HL-60 (cell line): ENCODE measurements around the gene PNMA6E.

ENCODE experiments used
- POLR2AphosphoS5 ChIP-seq: IDR thresholded peaks from 2 replicates; pipeline ENCODE4 v1.6.1; 2012; ENCODE audit warnings: low read depth
- SPI1 ChIP-seq: IDR thresholded peaks from 2 replicates; pipeline ENCODE4 v1.6.1; 2012; ENCODE audit warnings: low read depth, mild to moderate bottlenecking, borderline replicate concordance
- TF ChIP-seq, protein P1 (sequence below): IDR thresholded peaks from one replicate; pipeline ENCODE4 v1.5.1; 2011; ENCODE audit warnings: low read length, control low read depth, inconsistent platforms; ENCODE audit not compliant: insufficient read depth
- TF ChIP-seq, protein P2 (sequence below): IDR thresholded peaks from 2 replicates; pipeline ENCODE4 v1.6.1; 2012; ENCODE audit warnings: low read depth; ENCODE audit not compliant: insufficient replicate concordance

DNA sequence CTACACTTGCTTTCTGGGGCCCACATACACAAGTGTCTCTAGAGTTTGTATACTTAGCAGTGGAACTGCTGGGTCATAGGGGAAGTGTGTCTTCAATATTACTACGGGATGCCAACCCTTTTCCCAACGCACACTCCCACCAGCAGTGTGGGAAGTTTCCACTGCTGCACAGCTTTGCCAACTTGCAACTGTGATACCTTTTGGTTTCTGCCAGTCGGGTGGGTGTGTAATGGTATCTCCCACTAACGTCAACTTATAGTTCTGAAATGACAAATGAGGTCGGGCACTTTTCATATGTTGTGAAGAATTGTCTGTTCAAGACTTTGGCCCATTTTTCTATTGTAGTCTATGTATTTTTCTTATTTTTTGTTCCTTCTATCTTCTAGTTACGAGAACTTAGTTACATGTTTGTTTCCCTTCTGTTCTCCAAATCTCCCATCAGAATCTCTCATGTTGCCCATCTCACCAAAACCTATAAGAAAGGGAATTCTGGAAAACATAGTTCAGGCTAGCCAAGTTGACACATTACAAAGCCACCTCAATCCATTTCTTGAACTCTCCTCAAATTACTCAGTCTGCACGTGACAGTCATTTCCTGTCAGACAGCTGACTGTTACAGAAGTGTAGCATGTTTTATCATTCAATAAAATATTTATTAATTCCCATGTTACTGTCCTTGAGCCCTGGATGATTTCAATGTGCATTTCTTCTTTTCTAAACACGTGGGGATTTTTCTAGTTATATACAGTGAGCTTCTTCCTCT, 30.7 kb downstream of the PNMA6E start:
- TF ChIP-seq, protein P1, sequence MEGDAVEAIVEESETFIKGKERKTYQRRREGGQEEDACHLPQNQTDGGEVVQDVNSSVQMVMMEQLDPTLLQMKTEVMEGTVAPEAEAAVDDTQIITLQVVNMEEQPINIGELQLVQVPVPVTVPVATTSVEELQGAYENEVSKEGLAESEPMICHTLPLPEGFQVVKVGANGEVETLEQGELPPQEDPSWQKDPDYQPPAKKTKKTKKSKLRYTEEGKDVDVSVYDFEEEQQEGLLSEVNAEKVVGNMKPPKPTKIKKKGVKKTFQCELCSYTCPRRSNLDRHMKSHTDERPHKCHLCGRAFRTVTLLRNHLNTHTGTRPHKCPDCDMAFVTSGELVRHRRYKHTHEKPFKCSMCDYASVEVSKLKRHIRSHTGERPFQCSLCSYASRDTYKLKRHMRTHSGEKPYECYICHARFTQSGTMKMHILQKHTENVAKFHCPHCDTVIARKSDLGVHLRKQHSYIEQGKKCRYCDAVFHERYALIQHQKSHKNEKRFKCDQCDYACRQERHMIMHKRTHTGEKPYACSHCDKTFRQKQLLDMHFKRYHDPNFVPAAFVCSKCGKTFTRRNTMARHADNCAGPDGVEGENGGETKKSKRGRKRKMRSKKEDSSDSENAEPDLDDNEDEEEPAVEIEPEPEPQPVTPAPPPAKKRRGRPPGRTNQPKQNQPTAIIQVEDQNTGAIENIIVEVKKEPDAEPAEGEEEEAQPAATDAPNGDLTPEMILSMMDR, result no peak
- TF ChIP-seq POLR2AphosphoS5 (no peak), SPI1 (no peak)
- TF ChIP-seq, protein P2, sequence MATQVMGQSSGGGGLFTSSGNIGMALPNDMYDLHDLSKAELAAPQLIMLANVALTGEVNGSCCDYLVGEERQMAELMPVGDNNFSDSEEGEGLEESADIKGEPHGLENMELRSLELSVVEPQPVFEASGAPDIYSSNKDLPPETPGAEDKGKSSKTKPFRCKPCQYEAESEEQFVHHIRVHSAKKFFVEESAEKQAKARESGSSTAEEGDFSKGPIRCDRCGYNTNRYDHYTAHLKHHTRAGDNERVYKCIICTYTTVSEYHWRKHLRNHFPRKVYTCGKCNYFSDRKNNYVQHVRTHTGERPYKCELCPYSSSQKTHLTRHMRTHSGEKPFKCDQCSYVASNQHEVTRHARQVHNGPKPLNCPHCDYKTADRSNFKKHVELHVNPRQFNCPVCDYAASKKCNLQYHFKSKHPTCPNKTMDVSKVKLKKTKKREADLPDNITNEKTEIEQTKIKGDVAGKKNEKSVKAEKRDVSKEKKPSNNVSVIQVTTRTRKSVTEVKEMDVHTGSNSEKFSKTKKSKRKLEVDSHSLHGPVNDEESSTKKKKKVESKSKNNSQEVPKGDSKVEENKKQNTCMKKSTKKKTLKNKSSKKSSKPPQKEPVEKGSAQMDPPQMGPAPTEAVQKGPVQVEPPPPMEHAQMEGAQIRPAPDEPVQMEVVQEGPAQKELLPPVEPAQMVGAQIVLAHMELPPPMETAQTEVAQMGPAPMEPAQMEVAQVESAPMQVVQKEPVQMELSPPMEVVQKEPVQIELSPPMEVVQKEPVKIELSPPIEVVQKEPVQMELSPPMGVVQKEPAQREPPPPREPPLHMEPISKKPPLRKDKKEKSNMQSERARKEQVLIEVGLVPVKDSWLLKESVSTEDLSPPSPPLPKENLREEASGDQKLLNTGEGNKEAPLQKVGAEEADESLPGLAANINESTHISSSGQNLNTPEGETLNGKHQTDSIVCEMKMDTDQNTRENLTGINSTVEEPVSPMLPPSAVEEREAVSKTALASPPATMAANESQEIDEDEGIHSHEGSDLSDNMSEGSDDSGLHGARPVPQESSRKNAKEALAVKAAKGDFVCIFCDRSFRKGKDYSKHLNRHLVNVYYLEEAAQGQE, result no peak
